NCI-H1694 treated with DMSO at 0.1 percent for 48 hours (cell line): ENCODE results near the gene HCFC1.
A peak's percentile ranks its signal among the peaks of the same experiment; 100 is the strongest.

ENCODE experiments used
- DNase-seq: peaks from one replicate; lab custom pipeline; 2025; lab: John Stamatoyannopoulos, UW

The HCFC1 gene

GRCh38 chrX:153902385-153902784 is 69.2 kb downstream of the HCFC1 start:
- DNase-seq, result no peak

GRCh38 chrX:153901753-153902140 is 69.9 kb downstream of the HCFC1 start:
- no peak for DNase-seq

GRCh38 chrX:153900831-153901752 is 70.5 kb downstream of the HCFC1 start:
- peak; percentile 47 for DNase-seq

- peak; percentile 78 for DNase-seq
Measured at GRCh38 chrX:153897899-153898298, 73.7 kb downstream of the HCFC1 start.
